Peyer's patch (tissue), 4 donors: ENCODE data around the gene FAT2. TPM values are rescaled to one million over a fixed set of nuclear protein-coding genes. Genes with fewer than 3 reads are reported as not detected.

ENCODE experiments used
- DNase-seq, 3 donors: peaks; one replicate each; pipeline ENCODE4 v3.0.0-alpha.2; 2017 to 2019
- H3K27ac ChIP-seq, 4 donors: fragments of 200-600 bp; sonication (generic); one replicate each; pipeline ENCODE4 v1.5.1; 2016 to 2019
- H3K27me3 ChIP-seq, 2 donors: fragments of 200-600 bp; sonication (generic); one replicate each; pipeline ENCODE4 v1.5.1; 2019
- H3K36me3 ChIP-seq, 3 donors: fragments of 200-600 bp; sonication (generic); one replicate each; pipeline ENCODE4 v1.5.1; 2016 to 2019
- H3K4me1 ChIP-seq, 4 donors: fragments of 200-600 bp; sonication (generic); one replicate each; pipeline ENCODE4 v1.5.1; 2016 to 2019
- H3K4me3 ChIP-seq, 4 donors: fragments of 200-600 bp; sonication (generic); 1 replicate in 3 of 4; 2 replicates in 1 of 4; pipeline ENCODE4 v1.5.1; 2016 to 2019; ENCODE audit warnings: mild to moderate bottlenecking in 1 of 4
- H3K9me3 ChIP-seq, 4 donors: fragments of 200-600 bp; sonication (generic); one replicate each; pipeline ENCODE4 v1.5.1; 2016 to 2019; ENCODE audit warnings: mild to moderate bottlenecking in 1 of 4
- CTCF ChIP-seq, 6 experiments: fragments of 450-650 bp in 4 of 6; fragments of 200-600 bp in 2 of 6; sonication (generic) in 1 of 6; IDR thresholded peaks; one replicate each; pipeline ENCODE4 v1.5.1; 2017 to 2019; ENCODE audit warnings: antibody characterized with exemption in 6 of 6, mild to moderate bottlenecking in 3 of 6, moderate library complexity in 1 of 6
- POLR2A ChIP-seq, 2 donors: fragments of 450-650 bp; IDR thresholded peaks; one replicate each; pipeline ENCODE4 v1.5.1; 2017; ENCODE audit warnings: antibody characterized with exemption in 2 of 2, mild to moderate bottlenecking in 2 of 2, moderate library complexity in 2 of 2
- total RNA-seq, 4 donors: library from RNA; depleted of rRNA; stranded (reverse); fragments of >200 nt; gene quantifications; one replicate each; pipeline ENCODE4 v1.1.0, GENCODE V29; 2016

The FAT2 gene
- total RNA-seq, 4 donors from 2014 or later = under 0.01 TPM; not detected in 3

GRCh38 chr5:151578326-151579025 lies 12.7 kb downstream of the FAT2 start:
- DNase-seq = no peak
- Histone ChIP-seq H3K4me1 (no peaks in the 10 kb centered on the region), H3K4me3 (no peak overlapping the region), H3K27me3 (no peaks in the 10 kb centered on the region), H3K27ac (peak overlapping the region in 1 of 4 donors; percentile 69), H3K36me3 (no peaks in the 10 kb centered on the region), H3K9me3 (no peaks in the 10 kb centered on the region)
- no peak for TF ChIP-seq CTCF (IDR thresholded peaks at IDR 0.05)
- no peak for TF ChIP-seq POLR2A (IDR thresholded peaks at IDR 0.05)

- H3K27ac ChIP-seq = peak overlapping the region in 2 of 4 donors; percentile 5 to 69
Measured at GRCh38 chr5:151577566-151577965, 13.6 kb downstream of the FAT2 start.

GRCh38 chr5:151574444-151574996 lies 16.6 kb downstream of the FAT2 start:
- no peak for TF ChIP-seq CTCF (IDR thresholded peaks at IDR 0.05)
- TF ChIP-seq POLR2A (IDR thresholded peaks at IDR 0.05) = no peak

More at GRCh38 chr5:151577566-151577965, 13.6 kb downstream of the FAT2 start:
- TF ChIP-seq POLR2A (IDR thresholded peaks at IDR 0.05) = no peak
- Histone ChIP-seq H3K27me3 (no peaks in the 10 kb centered on the region), H3K4me3 (no peak overlapping the region), H3K9me3 (no peaks in the 10 kb centered on the region), H3K36me3 (no peaks in the 10 kb centered on the region), H3K4me1 (no peaks in the 10 kb centered on the region)
- DNase-seq = peak in 1 of 3 donors; percentile 54

GRCh38 chr5:151572657-151573368 lies 18.3 kb downstream of the FAT2 start:
- H3K27me3 ChIP-seq = no peaks in the 10 kb centered on the region
- H3K4me3 ChIP-seq = no peak overlapping the region
- no peak overlapping the region for H3K27ac ChIP-seq
- no peaks in the 10 kb centered on the region for H3K4me1 ChIP-seq
- peak in 1 of 3 donors; percentile 40 for DNase-seq
- TF ChIP-seq CTCF (IDR thresholded peaks at IDR 0.05) = no peak
- no peak for TF ChIP-seq POLR2A (IDR thresholded peaks at IDR 0.05)
- H3K36me3 ChIP-seq = no peaks in the 10 kb centered on the region
- H3K9me3 ChIP-seq = no peaks in the 10 kb centered on the region

More at GRCh38 chr5:151574444-151574996, 16.6 kb downstream of the FAT2 start:
- Histone ChIP-seq H3K27me3 (no peaks in the 10 kb centered on the region), H3K27ac (no peak overlapping the region), H3K4me1 (no peaks in the 10 kb centered on the region), H3K9me3 (no peaks in the 10 kb centered on the region), H3K4me3 (no peak overlapping the region), H3K36me3 (no peaks in the 10 kb centered on the region)
- DNase-seq = no peak

GRCh38 chr5:151571270-151572173 lies 19.6 kb downstream of the FAT2 start:
- TF ChIP-seq CTCF (IDR thresholded peaks at IDR 0.05) = no peak
- TF ChIP-seq POLR2A (IDR thresholded peaks at IDR 0.05) = no peak
- Histone ChIP-seq H3K9me3 (no peaks in the 10 kb centered on the region), H3K27me3 (no peaks in the 10 kb centered on the region), H3K36me3 (no peaks in the 10 kb centered on the region), H3K27ac (no peak overlapping the region), H3K4me1 (no peaks in the 10 kb centered on the region), H3K4me3 (no peak overlapping the region)
- peak in 1 of 3 donors; percentile 46 for DNase-seq
